ENCODE data around the gene UCP3.
A peak's percentile ranks its signal among the peaks of the same experiment; 100 is the strongest.

The UCP3 gene, protein sequence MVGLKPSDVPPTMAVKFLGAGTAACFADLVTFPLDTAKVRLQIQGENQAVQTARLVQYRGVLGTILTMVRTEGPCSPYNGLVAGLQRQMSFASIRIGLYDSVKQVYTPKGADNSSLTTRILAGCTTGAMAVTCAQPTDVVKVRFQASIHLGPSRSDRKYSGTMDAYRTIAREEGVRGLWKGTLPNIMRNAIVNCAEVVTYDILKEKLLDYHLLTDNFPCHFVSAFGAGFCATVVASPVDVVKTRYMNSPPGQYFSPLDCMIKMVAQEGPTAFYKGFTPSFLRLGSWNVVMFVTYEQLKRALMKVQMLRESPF

DNA sequence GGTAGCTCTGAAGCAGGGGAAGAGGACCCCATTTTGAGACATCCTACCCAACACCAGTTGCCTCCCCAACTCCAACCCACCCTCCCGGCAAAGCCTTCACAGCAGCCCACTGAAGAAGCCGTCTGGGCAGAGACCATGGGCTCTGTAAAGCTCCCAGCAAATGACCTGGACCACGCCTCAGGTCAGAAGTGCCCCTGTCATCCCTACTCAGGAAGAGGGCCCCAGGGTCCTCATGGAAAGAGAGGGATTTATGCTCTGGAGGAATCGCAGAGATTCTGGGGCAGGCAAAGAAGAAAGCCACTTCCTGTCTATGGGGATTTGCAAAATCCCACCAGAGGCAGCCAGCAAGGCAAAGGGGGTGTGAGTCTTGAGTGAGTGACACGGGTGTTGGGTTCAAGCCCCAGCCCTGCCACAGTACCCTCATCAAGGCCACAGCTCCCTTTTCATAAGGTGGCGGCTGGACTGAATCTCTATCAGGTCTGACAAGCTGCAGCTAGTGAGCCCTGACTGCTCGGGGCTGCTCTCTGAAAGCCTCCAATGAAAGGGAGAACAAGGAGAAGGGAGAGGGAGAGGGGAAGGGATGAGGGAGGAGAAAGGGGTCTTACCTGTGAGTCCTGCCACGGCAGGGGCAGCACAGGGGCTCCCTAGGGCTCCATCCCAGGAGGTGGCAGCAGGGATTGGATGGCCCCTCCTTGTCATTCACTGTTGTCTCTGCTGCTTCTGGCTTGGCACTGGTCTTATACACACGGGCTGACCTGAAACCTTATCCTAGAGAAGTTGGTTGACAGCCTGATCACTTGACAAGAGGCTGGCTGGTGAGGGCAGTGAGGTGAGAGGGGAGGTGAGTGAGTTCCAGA, at the start of gene UCP3:
Gene UCP3, minus strand, starts transcription at position 713 of the 857 bp plus-strand sequence. CDS start 2,043 bp downstream, outside the sequence.
- no peak for DNase-seq (ENCODE audit: low read depth in 3 of 3)

DNA sequence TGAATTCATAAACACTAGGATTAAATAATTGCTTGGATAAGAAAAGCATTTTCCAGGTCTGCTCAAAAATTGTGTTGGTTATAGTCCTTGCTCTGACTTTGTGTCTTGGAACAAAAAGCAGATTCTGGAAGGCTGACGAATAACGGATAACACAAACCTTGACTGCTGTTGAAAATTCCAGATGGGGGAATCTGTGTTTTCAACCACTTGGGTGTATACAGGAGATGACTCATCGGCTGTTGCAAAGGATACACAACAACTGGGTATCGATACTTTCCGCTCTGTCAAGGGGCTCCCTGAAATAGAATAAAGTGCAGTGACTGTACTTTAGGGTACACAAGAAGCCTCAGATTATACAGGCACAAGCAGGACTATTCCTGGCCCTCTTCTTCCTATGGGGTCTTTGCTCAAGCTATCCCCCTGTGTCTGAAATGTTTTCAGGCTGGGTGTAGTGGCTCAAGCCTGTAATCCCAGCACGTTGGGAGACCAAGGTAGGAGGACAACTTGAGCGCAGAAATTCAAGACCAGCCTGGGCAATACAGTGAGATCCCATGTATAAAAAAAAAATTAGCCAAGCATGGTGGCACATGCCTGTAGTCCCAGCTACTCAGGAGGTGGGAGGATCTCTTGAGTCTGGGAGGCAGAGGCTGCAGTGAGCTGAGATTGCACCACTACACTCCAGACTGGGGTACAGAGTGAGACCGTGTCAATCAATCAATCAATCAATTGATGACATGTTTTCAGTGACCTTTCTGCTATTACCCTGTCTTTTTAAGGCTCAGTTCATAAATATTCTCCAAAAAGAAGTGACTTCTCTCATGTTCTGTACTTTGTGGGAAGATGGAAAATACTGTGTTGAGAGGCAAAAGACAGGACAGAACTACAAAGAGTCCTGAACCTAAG, 48.6 kb upstream of the UCP3 start:
- no peak for DNase-seq (ENCODE audit: low read depth in 3 of 3)

DNA sequence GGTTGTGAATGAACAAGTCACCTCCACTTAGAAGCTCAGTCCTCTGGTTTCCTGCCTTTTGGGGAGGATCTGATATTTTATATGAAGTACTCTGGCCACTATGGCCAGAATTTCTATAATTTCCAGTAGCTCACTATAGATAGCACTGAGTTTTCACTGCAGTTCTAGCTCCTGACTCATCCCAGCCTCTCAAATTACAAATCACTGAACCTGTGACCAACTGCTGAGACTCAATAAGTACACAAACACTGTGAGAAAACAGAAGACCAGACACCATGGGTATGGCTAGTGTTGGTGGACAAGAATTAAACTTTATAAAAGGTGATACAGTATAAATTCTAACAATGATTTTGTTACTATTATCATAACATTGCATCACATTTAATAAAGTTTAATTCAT, 47.1 kb upstream of the UCP3 start:
- no peak for DNase-seq (ENCODE audit: low read depth in 3 of 3)

DNA sequence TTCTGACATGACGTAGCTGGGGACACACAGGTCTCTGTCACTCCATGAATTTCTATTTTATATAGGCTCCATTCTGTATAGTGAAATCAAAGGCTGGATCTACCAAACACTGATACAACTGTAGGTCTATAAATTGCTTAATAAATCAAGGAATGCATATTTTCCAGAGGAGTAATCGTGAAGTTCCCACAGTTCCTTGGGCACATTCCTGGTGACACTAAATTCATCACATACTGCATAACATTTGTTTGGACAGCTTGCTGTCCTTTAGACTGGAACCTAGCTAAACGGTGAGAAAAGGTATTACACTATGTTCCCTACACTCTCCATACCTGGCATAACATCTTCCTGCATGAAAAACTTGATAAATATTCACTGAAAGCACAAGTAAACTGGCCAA, 41.6 kb upstream of the UCP3 start:
- no peak for DNase-seq (ENCODE audit: low read depth in 3 of 3)

DNA sequence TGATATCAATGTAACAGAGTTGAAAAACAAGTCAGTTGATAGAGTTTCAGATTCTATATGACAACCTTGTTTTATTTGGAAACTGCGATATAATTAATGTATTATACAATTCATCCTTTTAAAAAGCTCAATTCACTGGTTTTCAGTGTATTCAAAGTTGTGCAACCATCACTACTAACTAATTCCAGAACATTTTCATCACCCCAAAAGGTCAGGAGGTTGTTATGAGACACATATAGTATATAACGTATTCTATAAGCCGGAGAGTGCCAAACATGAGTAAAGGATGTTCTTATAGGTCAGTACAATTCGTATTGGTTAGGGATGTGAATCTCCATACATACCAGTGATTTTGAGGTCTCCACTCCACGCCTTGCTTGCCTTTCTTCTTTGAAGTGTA, 40.1 kb upstream of the UCP3 start:
- no peak for DNase-seq (ENCODE audit: low read depth in 3 of 3)

DNA sequence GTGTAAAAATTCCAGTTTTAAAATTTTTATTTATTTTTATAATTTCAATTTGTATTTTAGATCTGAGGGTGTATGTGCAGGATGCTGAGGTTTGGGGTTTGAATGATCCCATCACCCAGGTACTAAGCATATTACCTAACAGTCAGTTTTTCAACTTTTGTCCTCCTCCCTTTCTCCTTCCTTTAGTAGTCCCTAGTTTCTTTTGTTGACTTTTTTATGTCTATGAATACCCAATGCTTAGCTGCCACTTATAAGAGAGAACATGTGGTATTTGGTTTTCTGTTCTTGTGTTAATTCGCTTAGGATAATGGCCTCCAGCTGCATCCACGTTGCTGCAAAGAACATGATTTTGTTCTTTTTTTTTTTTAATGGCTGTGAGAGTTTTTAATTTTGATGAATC, 35.7 kb upstream of the UCP3 start:
- no peak for DNase-seq (ENCODE audit: low read depth in 3 of 3)

DNA sequence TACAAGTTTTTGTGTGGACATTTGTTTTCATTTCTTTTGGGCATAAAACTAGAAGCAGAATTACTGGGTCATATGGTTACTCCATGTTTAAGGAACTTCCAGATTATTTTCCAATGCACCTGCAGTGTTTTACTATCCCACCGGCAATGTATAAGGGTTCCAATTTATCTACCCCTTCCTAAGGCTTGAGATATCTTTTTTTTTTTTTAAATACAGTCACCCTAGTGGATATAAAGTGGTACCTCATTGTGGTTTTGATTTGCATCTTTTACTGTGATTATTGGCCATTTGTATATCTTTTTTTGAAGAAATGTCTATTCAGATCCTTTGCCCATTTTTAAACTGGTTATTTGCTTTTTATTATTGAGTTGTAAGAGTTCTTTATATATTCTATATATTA, 34.6 kb upstream of the UCP3 start:
- no peak for DNase-seq (ENCODE audit: low read depth in 3 of 3)

DNA sequence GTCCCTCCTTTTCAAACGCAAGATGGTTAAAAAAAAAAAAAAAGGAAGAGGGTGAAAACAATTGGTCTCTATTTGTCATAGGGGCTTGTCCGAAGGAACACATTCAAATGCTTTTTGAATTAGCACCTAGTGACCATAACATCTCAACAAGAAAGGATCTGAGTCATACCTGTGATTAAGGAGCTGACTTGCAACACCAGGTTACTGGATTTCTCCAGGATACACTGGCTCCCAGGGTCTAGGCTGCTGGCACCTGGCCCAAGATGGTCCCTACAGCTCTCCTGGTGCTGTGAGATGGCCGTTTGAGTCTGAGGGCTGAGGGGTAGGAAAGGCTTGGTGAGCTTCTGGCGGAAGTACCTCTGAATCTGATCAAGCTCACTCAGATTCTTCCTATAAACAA, 28.4 kb upstream of the UCP3 start:
- no peak for DNase-seq (ENCODE audit: low read depth in 3 of 3)

DNA sequence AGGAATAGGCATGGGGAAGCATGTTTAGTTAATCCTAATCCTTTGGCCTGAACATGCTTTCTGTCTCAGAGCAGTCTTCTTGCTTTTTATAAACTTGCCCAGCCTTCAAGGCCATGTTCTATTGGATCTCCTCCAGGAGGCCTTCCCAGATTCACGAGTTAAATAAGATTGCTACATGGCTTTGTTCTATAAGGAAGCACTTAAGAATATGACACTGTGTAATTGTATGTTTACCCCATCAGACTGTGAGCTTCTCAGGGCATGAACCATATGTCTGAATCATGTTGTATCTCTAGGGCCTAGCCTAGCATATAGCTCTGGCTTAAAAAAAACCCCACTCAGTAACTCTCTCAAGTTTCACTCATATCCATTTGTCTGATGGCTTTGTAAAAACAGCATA, 26.4 kb upstream of the UCP3 start:
- DNase-seq (ENCODE audit: low read depth in 3 of 3): no peak

DNA sequence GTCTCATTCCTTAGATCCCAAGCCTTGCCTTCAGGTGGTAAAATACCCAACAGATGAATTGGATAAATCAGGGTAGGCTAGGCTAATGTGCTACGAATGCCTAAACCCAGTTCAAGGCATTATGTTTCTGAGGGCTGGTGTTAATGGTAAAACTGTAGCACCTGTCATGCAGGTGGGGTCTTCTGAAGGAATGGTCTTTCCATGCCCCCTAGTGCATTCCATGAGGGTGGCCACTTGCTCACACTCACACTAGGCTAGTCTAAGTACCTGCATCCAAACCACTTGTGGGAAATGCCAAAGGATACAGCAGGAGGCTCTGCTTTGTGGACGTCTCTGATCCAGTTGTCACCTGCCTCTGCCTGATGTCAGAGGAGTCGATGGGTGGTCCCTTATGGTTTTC, 24.2 kb upstream of the UCP3 start:
- DNase-seq (ENCODE audit: low read depth in 3 of 3): no peak

DNA sequence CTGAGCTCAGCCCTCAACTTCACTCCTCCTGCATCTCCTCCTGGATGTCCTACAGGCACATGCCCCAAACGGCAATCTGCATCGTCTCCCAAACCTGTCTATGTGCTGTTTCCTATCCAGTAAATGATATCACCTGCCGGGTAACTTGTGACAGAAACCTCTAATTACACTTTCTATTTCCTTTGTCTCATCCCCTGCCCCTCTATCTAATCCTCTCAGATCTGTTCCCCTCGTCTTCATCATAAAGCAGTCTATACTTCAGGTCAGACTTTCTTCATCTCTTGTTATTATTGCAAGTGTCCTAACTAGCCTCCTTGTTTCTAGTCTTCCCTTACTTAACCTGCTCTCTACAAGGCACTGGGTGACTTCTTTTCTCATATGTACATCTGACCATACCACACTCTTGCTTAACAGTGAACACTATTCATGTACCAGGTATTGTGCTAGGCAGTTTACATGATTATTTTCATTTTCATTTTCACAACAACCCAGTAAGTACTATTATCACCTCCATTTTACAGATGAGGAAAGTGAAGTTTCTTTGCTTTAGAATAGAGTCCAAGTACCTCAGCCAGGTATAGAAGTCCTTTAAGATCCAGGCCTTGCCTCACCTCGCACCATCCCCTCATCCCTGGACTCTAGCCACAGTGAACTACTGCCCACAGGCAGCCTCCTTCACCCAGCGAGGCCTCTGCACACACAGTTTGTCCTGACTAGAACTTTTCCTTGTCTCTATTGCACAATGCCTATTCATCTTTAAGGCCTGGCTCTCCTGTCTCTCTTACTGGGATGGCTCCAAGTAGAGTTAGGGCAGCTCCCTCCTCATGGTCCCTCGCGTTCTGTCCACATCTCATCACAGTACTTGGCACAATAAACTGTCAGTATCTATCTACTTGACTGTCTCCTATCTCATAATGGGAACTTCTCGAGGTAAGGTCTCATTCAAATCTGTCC, 22.1 kb upstream of the UCP3 start:
- no peak for DNase-seq (ENCODE audit: low read depth in 3 of 3)

DNA sequence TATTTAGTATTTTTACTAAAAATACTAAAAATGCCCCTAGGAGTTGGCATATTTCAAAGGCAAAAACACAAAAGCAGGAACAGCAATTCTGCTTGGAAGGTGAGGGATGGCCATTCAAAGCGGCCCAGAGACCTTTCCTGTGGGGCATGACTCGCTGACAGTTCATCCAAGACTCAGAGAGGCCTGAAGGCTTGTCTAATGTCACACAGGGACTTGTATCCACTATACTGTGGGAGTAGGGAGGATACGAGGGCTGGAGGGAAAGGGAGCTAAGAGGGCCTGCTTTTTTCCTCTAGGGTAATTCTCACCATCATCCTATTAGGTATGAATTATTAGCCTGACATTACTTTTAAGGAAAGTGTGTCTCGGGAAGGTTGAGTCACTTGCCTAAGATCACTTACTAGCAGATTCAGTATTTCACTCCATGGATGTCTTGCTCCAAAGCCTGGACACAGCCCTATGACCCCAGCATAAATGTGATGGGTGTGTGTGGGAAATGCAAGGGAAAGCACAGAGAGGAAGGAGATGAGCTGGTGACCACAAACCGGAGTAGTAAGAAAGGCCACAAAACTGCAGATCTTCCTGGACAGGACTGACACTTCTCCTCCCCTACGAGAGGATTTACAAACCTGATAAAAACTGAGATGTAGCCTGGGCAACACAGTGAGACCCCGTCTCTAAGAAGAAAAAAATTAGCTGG, 16.7 kb upstream of the UCP3 start:
- no peak for DNase-seq (ENCODE audit: low read depth in 3 of 3)

DNA sequence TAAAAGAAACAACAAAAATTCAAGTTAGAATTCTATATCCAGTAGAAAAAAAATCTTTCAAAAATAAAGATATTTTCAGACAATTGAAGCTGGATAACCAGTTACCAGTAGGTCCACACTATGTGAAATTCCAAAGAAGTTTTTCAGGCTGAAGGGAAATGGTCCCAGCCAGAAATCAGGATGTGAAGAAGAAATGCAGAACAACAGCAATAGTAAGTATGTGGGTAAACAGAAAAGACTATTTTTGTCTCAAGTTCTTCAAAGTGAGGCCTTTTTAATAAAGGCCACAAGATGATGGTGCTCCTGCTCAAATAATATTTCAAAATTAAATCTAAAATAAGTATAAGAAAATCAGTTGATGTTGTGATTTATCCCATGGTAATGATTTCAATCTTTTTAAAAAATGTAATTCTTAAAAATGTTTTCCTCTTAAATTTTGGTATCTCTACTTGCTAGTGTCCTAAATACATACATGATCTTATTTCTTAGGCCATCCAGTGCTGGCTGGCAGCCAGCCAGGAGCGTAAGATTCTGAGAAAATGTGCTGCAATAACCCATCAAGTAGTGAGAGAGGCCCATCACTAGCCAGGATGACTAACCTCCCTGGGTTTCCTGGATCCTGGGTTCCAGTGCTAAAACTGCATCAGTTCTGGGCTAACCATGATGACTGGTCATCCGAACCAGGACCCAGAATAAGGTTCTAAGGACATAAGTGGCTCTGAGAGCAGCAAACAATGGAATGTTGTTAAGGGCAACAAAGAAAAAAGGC, 15.6 kb upstream of the UCP3 start:
- DNase-seq (ENCODE audit: low read depth in 3 of 3): peak in 1 of 3 experiments; percentile 40

DNA sequence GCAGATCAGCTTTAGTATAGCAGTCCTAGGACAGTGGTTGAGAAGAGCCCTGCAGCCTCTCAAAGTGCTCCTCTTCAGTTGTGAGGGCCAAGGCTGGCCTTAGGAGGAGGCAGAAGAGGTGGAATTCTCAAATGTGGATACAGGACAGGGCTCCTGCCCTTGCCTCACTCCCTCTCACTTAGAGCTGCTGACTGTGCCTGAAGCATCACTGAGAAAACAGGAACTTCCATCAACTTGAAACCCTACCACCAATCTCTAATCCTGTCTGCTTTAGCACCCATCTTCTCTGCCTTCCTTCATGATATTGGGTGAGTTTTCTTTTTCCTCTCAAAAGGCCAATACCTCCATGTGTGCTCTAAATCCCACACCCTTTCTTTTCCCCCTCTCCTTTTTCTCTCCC, 14.4 kb upstream of the UCP3 start:
- no peak for DNase-seq (ENCODE audit: low read depth in 3 of 3)

DNA sequence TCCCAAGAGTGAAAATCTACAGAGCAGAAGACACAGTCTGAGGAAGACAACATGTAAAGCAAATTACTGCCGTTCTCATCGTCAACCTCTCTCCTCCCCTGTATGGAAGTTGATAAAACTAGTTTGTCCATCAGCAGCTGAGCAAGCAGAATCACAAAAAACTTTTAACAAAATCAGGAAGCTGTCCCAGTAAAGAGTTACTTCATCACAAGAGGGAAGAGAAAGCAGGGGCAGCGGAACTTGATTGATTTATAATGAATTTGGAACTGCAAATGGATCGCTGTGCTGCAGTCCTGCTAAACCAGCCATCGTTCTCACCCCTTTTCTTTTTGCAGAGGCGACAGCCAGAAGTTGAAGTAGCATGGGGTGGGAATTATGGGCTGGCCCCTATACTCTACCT, 13.7 kb upstream of the UCP3 start:
- DNase-seq (ENCODE audit: low read depth in 3 of 3): no peak

DNA sequence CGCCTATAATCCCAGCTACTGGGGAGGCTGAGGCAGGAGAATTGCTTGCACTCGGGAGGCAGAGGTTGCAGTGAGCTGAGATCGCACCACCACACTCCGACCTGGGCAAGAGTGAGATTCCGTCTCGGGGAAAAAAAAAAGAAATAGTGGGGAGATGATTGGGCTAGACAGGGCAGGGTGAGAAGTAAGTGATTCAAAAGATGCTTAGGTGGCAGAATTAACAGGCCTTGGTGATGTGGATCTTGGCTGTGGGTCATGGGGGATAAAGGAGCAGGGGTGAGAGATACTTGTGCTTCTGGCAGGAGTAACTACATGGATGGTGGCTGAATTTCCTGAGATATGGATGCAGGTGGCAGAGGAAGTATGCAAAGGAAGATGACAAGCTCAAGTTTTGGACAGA, 13.1 kb upstream of the UCP3 start:
- no peak for DNase-seq (ENCODE audit: low read depth in 3 of 3)

DNA sequence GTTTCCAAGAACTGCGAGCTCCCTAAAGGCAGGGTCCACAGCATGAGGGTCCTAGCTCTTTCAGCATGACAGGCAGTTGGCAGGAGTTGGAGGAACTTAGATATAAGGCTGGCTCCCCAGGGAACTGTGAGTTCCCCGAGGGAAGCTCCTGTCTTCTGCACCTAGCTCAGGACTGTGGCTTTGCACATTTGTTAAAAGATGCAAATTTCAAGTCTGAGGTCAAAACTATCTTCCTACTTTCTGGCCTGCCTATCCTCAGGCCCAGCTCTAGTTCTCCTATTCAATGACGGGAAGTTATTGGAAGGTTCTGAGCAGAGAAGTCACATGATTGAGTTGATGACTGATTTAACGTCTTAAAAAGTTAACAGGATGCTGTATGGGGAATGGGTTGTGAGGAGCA, 11.7 kb upstream of the UCP3 start:
- DNase-seq (ENCODE audit: low read depth in 3 of 3): no peak

DNA sequence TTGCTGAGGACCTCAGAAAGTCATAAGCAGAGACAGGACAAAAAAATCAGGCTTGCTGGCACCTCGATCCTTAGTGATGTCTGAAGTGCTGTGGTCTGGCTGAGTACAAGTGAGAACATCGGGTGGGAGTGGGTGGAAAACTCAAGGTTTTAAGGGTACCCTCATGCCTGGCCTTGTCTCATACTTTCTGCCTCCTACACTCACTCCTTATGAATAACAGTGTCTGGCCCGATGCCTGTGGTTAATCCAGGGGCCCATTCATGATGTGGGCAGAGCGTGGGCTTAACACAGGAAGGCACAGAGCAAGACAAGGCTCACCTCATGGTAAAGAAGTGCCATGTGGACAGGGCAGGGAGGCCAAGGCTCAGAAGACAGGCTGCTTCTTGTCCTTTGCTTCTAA, 11.0 kb upstream of the UCP3 start:
- peak; percentile 11 to 64 (median 54) for DNase-seq (ENCODE audit: low read depth in 3 of 3)

DNA sequence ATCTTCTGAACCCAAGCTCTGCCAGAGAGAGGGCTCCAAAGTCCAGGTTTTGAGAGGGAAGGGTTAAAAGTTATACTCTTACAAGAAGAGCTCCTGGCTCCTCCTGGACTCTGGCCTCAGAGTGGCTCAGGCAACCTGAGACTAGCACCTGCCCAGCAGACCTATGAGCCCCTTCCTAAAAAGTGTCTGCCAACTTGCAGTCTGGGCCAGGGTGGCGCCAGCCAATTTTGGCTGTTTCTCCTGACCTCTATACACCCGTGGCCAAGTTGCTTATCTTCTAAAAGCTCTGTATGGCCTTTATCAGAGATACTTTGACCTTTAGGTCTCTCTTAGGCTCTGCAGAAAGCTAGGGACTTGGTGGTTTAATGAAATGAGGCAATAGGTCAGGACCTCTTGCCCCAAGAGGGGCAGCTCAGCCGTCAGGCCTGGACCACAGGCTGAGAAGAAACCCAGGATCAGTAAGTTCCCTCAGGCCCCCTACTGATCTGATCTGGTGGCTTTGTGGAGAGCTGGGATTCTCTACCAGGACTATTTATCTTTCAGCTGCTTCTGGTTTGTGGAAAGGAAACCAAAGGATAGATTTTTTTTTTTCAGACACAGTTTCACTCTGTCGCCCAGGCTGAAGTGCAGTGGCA, 10.3 kb upstream of the UCP3 start:
- DNase-seq (ENCODE audit: low read depth in 3 of 3): no peak
